Measurements from ENCODE around the gene MPV17L2.

Gene MPV17L2

GRCh38 chr19:18160971-18161635 lies 31.9 kb upstream of the MPV17L2 start:
- peak; percentile 77 for DNase-seq

GRCh38 chr19:18161636-18162002 lies 31.4 kb upstream of the MPV17L2 start:
- DNase-seq = no peak

- no peak for DNase-seq
Observed at GRCh38 chr19:18164072-18164471, 28.9 kb upstream of the MPV17L2 start.

GRCh38 chr19:18165794-18166544 lies 27.0 kb upstream of the MPV17L2 start:
- no peak for DNase-seq

GRCh38 chr19:18167011-18167410 lies 26.0 kb upstream of the MPV17L2 start:
- DNase-seq = no peak

- peak; percentile 56 for DNase-seq
Observed at GRCh38 chr19:18167975-18168645, 24.9 kb upstream of the MPV17L2 start.

GRCh38 chr19:18168673-18169381 lies 24.2 kb upstream of the MPV17L2 start:
- no peak for DNase-seq

- no peak for DNase-seq
Observed at GRCh38 chr19:18170714-18171255, 22.2 kb upstream of the MPV17L2 start.

- DNase-seq = no peak
Observed at GRCh38 chr19:18171605-18172327, 21.3 kb upstream of the MPV17L2 start.

GRCh38 chr19:18172331-18173053 lies 20.5 kb upstream of the MPV17L2 start:
- no peak for DNase-seq

GRCh38 chr19:18173054-18173571 lies 19.9 kb upstream of the MPV17L2 start:
- no peak for DNase-seq

- peak; percentile 43 for DNase-seq
Observed at GRCh38 chr19:18173572-18174288, 19.3 kb upstream of the MPV17L2 start, which contains the start of gene IFI30. Gene IFI30, plus strand, starts transcription at chr19:18173813. Its CDS starts 29 bp downstream, at chr19:18173842.

- no peak for DNase-seq
Observed at GRCh38 chr19:18174983-18175382, 18.0 kb upstream of the MPV17L2 start.

- no peak for DNase-seq
Observed at GRCh38 chr19:18176367-18177310, 16.4 kb upstream of the MPV17L2 start.

GRCh38 chr19:18179957-18180356 lies 13.1 kb upstream of the MPV17L2 start:
- DNase-seq = no peak

GRCh38 chr19:18183529-18183928 lies 9.5 kb upstream of the MPV17L2 start:
- DNase-seq = no peak

GRCh38 chr19:18185538-18185937 lies 7.5 kb upstream of the MPV17L2 start:
- DNase-seq = no peak

- no peak for DNase-seq
Observed at GRCh38 chr19:18190278-18190677, 2.7 kb upstream of the MPV17L2 start.

GRCh38 chr19:18191640-18192062 lies 1.4 kb upstream of the MPV17L2 start:
- no peak for DNase-seq

All from activated gamma-delta T cell treated with Interleukin-2 at 50 U/mL for 16 hours (primary cell).